Measurements from ENCODE around the gene SOAT1. TPM values are rescaled to one million over a fixed set of nuclear protein-coding genes. Genes with fewer than 3 reads are reported as not detected.

SOAT1 gene
- total RNA-seq, 1 donor from 2014 or later, result 9.8 TPM

DNA sequence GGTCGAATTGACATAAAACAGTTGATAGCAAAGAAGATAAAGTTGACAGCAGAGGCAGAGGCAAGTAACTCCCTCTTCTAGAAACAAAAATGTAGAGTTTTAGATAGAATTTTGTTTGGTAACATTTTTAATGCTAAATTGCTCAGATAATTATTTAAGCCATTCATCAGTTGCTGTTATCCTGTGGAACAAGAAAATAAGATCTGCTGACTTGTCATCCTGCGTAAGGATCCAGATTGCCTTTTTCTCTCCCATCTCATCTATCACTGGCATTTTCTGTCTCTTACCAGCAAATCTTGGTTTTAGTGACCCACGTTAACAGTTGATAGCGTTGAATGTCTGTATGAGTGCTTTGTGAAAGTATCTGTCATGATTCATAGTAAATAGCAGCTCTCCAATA, 29.8 kb downstream of the SOAT1 start:
- peaks cover 5% of the 10 kb centered on the region for H3K4me1 ChIP-seq
- peaks cover 12% of the 10 kb centered on the region for H3K36me3 ChIP-seq
- TF ChIP-seq, protein P1, sequence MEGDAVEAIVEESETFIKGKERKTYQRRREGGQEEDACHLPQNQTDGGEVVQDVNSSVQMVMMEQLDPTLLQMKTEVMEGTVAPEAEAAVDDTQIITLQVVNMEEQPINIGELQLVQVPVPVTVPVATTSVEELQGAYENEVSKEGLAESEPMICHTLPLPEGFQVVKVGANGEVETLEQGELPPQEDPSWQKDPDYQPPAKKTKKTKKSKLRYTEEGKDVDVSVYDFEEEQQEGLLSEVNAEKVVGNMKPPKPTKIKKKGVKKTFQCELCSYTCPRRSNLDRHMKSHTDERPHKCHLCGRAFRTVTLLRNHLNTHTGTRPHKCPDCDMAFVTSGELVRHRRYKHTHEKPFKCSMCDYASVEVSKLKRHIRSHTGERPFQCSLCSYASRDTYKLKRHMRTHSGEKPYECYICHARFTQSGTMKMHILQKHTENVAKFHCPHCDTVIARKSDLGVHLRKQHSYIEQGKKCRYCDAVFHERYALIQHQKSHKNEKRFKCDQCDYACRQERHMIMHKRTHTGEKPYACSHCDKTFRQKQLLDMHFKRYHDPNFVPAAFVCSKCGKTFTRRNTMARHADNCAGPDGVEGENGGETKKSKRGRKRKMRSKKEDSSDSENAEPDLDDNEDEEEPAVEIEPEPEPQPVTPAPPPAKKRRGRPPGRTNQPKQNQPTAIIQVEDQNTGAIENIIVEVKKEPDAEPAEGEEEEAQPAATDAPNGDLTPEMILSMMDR (IDR thresholded peaks at IDR 0.05; ENCODE audit: borderline replicate concordance), result no peak
- H3K27me3 ChIP-seq (ENCODE audit: low read depth), result no peaks in the 10 kb centered on the region
- no peak overlapping the region for H3K27ac ChIP-seq (replicated peaks)
- no peak overlapping the region for H3K4me3 ChIP-seq
- H3K9me3 ChIP-seq (replicated peaks), result peaks cover 6% of the 10 kb centered on the region
- no peak for DNase-seq
- intact Hi-C loops (cut with micrococcal nuclease), result no loop called here

DNA sequence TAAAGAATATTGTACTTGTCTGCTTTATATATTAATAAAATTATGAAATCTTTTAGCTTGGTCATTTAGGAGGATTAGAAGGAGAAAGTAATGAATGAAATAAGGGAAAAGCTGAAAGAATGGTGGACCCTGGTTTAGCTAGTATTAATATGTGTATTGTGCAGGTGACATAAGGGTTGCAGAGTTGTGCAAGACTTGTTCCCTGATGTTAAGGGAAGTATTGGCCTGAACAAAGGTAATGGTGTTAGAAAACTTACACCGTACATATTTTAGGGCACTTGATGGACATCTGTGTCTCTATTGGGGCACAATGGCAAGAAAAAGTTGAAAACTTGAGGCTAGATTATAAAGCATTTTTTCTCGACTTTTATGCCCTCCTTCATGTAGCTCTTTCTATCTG, 32.2 kb downstream of the SOAT1 start:
- Histone ChIP-seq H3K4me1 (peaks cover 5% of the 10 kb centered on the region), H3K36me3 (peaks cover 17% of the 10 kb centered on the region), H3K27me3 (ENCODE audit: low read depth) (no peaks in the 10 kb centered on the region), H3K9me3 (replicated peaks) (peaks cover 1% of the 10 kb centered on the region), H3K4me3 (no peak overlapping the region), H3K27ac (replicated peaks) (no peak overlapping the region)
- intact Hi-C loops (cut with micrococcal nuclease), result no loop called here
- DNase-seq, result no peak
- TF ChIP-seq, protein P1 (IDR thresholded peaks at IDR 0.05; ENCODE audit: borderline replicate concordance), result no peak

DNA sequence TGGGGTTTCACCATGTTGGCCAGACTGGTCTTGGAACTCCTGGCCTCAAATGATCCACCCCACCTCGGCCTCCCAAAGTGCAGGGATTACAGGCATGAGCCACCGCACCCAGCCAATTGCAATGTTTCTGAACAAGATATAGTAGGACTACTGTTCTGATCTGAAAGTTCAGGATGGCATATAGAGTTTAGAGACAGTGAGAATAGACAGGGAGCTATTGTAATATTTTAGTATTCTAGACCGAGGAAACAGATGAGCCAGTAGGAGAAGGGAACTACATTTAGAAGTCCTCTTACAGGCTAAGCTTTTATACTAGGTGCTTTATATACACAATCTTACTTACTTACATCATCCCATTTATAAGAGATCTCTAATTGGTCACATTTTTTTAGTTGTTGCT, 33.1 kb downstream of the SOAT1 start:
- no peak overlapping the region for H3K27ac ChIP-seq (replicated peaks)
- no peak for DNase-seq
- TF ChIP-seq, protein P1 (IDR thresholded peaks at IDR 0.05; ENCODE audit: borderline replicate concordance), result no peak
- intact Hi-C loops (cut with micrococcal nuclease), result no loop called here
- H3K4me3 ChIP-seq, result no peak overlapping the region
- peaks cover 5% of the 10 kb centered on the region for H3K4me1 ChIP-seq
- peaks cover 13% of the 10 kb centered on the region for H3K36me3 ChIP-seq
- H3K27me3 ChIP-seq (ENCODE audit: low read depth), result no peaks in the 10 kb centered on the region
- no peaks in the 10 kb centered on the region for H3K9me3 ChIP-seq (replicated peaks)

DNA sequence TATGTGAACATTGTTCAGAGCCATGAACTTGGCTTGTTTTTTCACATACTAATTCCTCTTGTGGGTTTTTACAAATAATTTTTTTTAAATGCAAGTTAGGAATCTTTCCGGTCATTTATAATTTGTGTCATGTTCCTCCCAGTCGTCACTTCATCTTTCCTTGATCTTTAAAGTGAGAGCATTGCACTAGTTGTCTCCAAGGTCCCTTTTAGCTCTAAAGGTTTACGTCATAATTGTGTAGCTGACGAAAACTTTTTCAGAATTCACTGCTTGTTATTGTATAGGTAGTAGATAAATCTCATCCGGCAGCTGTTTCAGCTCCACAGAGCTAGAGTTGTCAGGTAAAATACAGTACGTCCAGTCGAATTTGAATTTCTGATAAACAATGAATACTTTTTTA, 33.6 kb downstream of the SOAT1 start:
- Histone ChIP-seq H3K4me1 (peaks cover 5% of the 10 kb centered on the region), H3K36me3 (peaks cover 13% of the 10 kb centered on the region), H3K4me3 (no peak overlapping the region), H3K27me3 (ENCODE audit: low read depth) (no peaks in the 10 kb centered on the region), H3K27ac (replicated peaks) (no peak overlapping the region), H3K9me3 (replicated peaks) (no peaks in the 10 kb centered on the region)
- intact Hi-C loops (cut with micrococcal nuclease), result no loop called here
- DNase-seq, result no peak
- TF ChIP-seq, protein P1 (IDR thresholded peaks at IDR 0.05; ENCODE audit: borderline replicate concordance), result no peak

DNA sequence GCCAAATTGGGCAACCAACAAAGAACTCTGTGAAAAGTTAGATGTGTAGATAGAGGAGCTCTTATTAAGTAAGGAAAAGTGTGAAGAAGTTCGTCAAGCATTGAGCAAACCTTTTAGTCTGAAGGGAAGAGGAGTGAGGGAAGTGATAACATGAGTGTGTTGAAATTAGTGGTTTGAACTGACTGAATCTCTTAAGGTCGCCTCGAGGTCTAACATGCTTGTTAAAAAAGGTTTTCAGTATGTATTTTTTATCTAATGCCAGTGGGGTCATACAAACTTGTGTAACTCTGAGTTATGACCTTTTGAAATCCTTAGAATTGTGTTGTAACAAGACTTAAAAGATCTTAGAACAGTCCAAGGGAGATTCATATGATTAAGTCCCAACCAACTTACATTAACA, 34.1 kb downstream of the SOAT1 start:
- intact Hi-C loops (cut with micrococcal nuclease), result no loop called here
- H3K36me3 ChIP-seq, result peaks cover 13% of the 10 kb centered on the region
- TF ChIP-seq, protein P1 (IDR thresholded peaks at IDR 0.05; ENCODE audit: borderline replicate concordance), result no peak
- H3K27ac ChIP-seq (replicated peaks), result no peak overlapping the region
- peaks cover under 1% of the 10 kb centered on the region for H3K4me1 ChIP-seq
- H3K4me3 ChIP-seq, result no peak overlapping the region
- no peaks in the 10 kb centered on the region for H3K27me3 ChIP-seq (ENCODE audit: low read depth)
- DNase-seq, result no peak
- no peaks in the 10 kb centered on the region for H3K9me3 ChIP-seq (replicated peaks)

DNA sequence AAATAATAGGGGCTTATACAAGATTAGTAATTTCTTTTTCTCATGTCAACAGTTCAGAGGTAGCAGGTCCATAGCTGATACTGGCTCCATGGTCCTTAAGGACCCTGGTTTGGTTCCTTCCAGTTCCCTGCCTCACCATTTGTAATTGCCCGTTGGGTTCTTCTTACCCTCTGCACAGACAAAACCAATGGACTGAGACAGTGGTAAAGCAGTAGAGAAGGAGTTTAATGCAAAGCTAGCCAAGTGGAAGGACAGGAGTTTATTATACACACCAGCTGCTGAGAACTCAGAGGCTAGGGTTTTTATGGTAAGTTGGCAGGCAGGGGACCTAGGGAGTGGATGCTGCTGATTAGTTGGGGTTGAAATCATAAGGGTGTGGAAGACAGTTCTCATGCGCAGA, 36.3 kb downstream of the SOAT1 start:
- H3K4me3 ChIP-seq, result no peak overlapping the region
- peaks cover 13% of the 10 kb centered on the region for H3K36me3 ChIP-seq
- no peaks in the 10 kb centered on the region for H3K4me1 ChIP-seq
- H3K9me3 ChIP-seq (replicated peaks), result no peaks in the 10 kb centered on the region
- no peak overlapping the region for H3K27ac ChIP-seq (replicated peaks)
- DNase-seq, result no peak
- intact Hi-C loops (cut with micrococcal nuclease), result no loop called here
- no peaks in the 10 kb centered on the region for H3K27me3 ChIP-seq (ENCODE audit: low read depth)
- TF ChIP-seq, protein P1 (IDR thresholded peaks at IDR 0.05; ENCODE audit: borderline replicate concordance), result no peak

Measured in left ventricle myocardium inferior (tissue), 1 donor.